ENCODE measurements around the gene NELL1.
"Not testable (repeated sequence)": the region's sequence is repeated elsewhere in the genome, so short reads cannot be mapped to it uniquely, and the experiment has no call there.

NELL1 gene

GRCh38 chr11:21122523-21122922 lies 453.1 kb downstream of the NELL1 start:
- no peak for DNase-seq

GRCh38 chr11:21132146-21132720 lies 462.8 kb downstream of the NELL1 start:
- DNase-seq: no peak

GRCh38 chr11:21133244-21133643 lies 463.9 kb downstream of the NELL1 start:
- DNase-seq: no peak

GRCh38 chr11:21133722-21134121 lies 464.3 kb downstream of the NELL1 start:
- DNase-seq: no peak

GRCh38 chr11:21137803-21138202 lies 468.4 kb downstream of the NELL1 start:
- no peak for DNase-seq

GRCh38 chr11:21141557-21141956 lies 472.2 kb downstream of the NELL1 start:
- not testable (repeated sequence) for DNase-seq

GRCh38 chr11:21142007-21142406 lies 472.6 kb downstream of the NELL1 start:
- no peak for DNase-seq

- DNase-seq: no peak
Observed at GRCh38 chr11:21144531-21144930, 475.1 kb downstream of the NELL1 start.

GRCh38 chr11:21148376-21148775 lies 479.0 kb downstream of the NELL1 start:
- DNase-seq: no peak

- no peak for DNase-seq
Observed at GRCh38 chr11:21160140-21160539, 490.8 kb downstream of the NELL1 start.

GRCh38 chr11:21169639-21170038 lies 500.3 kb downstream of the NELL1 start:
- DNase-seq: no peak

- DNase-seq: no peak
Observed at GRCh38 chr11:21173476-21173875, 504.1 kb downstream of the NELL1 start.

- DNase-seq: no peak
Observed at GRCh38 chr11:21174781-21175180, 505.4 kb downstream of the NELL1 start.

- no peak for DNase-seq
Observed at GRCh38 chr11:21177379-21177778, 508.0 kb downstream of the NELL1 start.

GRCh38 chr11:21179770-21180169 lies 510.4 kb downstream of the NELL1 start:
- no peak for DNase-seq

GRCh38 chr11:21180182-21180581 lies 510.8 kb downstream of the NELL1 start:
- no peak for DNase-seq

- no peak for DNase-seq
Observed at GRCh38 chr11:21185959-21186358, 516.6 kb downstream of the NELL1 start.

- DNase-seq: no peak
Observed at GRCh38 chr11:21190181-21190580, 520.8 kb downstream of the NELL1 start.

GRCh38 chr11:21195995-21196394 lies 526.6 kb downstream of the NELL1 start:
- no peak for DNase-seq

GRCh38 chr11:21198498-21198897 lies 529.1 kb downstream of the NELL1 start:
- no peak for DNase-seq

- DNase-seq: no peak
Observed at GRCh38 chr11:21205205-21205604, 535.8 kb downstream of the NELL1 start.

- DNase-seq: no peak
Observed at GRCh38 chr11:21225860-21226259, 556.5 kb downstream of the NELL1 start.

GRCh38 chr11:21229224-21229623 lies 559.8 kb downstream of the NELL1 start:
- no peak for DNase-seq

GRCh38 chr11:21250196-21250595 lies 580.8 kb downstream of the NELL1 start:
- DNase-seq: no peak

- DNase-seq: no peak
Observed at GRCh38 chr11:21254055-21254454, 584.7 kb downstream of the NELL1 start.

- DNase-seq: no peak
Observed at GRCh38 chr11:21254790-21255189, 585.4 kb downstream of the NELL1 start.
